GM12878 (cell line): ENCODE data around the gene PRAMEF26. TPM values are rescaled to one million over a fixed set of nuclear protein-coding genes. Genes with fewer than 3 reads are reported as not detected.
"Not testable (repeated sequence)": the region's sequence is repeated elsewhere in the genome, so short reads cannot be mapped to it uniquely, and the experiment has no call there.

Experiments used
- ATAC-seq: fragments of 200-7000 bp; cut with Tn5 transposase; 3 replicates; pipeline ENCODE4 v1.9.1; 2020; ENCODE audit warnings: mild to moderate bottlenecking, moderate library complexity
- Bru-seq: library from RNA; stranded (reverse); fragments of 400-500 nt; gene quantifications from one replicate; lab custom pipeline; 2021; lab: Mats Ljungman, UMichigan
- BruChase-seq, 2 experiments: library from RNA; stranded (reverse); fragments of 400-500 nt; gene quantifications; one replicate each; lab custom pipeline; 2021; lab: Mats Ljungman, UMichigan
- BruUV-seq: library from RNA; stranded (reverse); fragments of 400-500 nt; replicated peaks from 2 replicates; lab custom pipeline; 2021; lab: Mats Ljungman, UMichigan
- CTCF ChIA-PET: fragments of 300-600 bp; sonication (Branson Sonifier 250); formaldehyde crosslinking; extraction: SDS; loops from one replicate; lab custom pipeline; 2021; ENCODE audit warnings: inconsistent platforms; lab: Yijun Ruan, JAX
- POLR2A ChIA-PET: fragments of 350-600 bp; formaldehyde crosslinking; extraction: SDS; loops from one replicate; lab custom pipeline; 2021; ENCODE audit warnings: inconsistent platforms; lab: Charles Lee
- RAD21 ChIA-PET: fragments of 300-600 bp; sonication (Branson Sonifier 250); formaldehyde crosslinking; loops from one replicate; lab custom pipeline; 2023; ENCODE audit warnings: antibody characterized with exemption; ENCODE audit not compliant: unreplicated experiment; lab: Charles Lee
- SMC1A ChIA-PET: fragments of 300-600 bp; sonication (Branson Sonifier 250); formaldehyde crosslinking; loops from one replicate; lab custom pipeline; 2023; ENCODE audit not compliant: unreplicated experiment, uncharacterized antibody; lab: Charles Lee
- DNase-seq: peaks from one replicate; pipeline ENCODE4 v3.0.0-alpha.2; 2011; ENCODE audit warnings: low read depth, low spot score
- FAIRE-seq: peaks from 3 replicates; lab custom pipeline; 2011; peaks lifted over from hg19 to GRCh38; lab: Jason Lieb, UNC
- H2AFZ ChIP-seq: 2 replicates; pipeline ENCODE4 v1.6.0; 2011; ENCODE audit warnings: low read depth, low read length, control low read depth; ENCODE audit not compliant: control insufficient read depth
- H3K27ac ChIP-seq: 2 replicates; pipeline ENCODE4 v1.5.1; 2011; ENCODE audit warnings: control low read depth; ENCODE audit not compliant: control insufficient read depth, insufficient read depth
- H3K27me3 ChIP-seq, 2 experiments: replicated peaks in 1 of 2; 2 replicates each; pipeline versions ENCODE4 v1.6.0 to v1.6.1; 2011; ENCODE audit warnings: low read length in 1 of 2; ENCODE audit not compliant: control insufficient read depth in 2 of 2, insufficient read depth in 2 of 2
- H3K36me3 ChIP-seq, 2 experiments: 2 replicates each; pipeline ENCODE4 v1.5.1; 2011; ENCODE audit warnings: low read length in 1 of 2; ENCODE audit not compliant: control insufficient read depth in 2 of 2, insufficient read depth in 2 of 2
- H3K4me1 ChIP-seq: 2 replicates; pipeline ENCODE4 v1.6.1; 2011; ENCODE audit warnings: mild to moderate bottlenecking, low read length, moderate library complexity, mixed read lengths; ENCODE audit not compliant: control insufficient read depth, insufficient read depth
- H3K4me2 ChIP-seq: 2 replicates; pipeline ENCODE4 v1.6.0; 2011; ENCODE audit warnings: control low read depth; ENCODE audit not compliant: control insufficient read depth, insufficient read depth
- H3K4me3 ChIP-seq: fragments of 200-600 bp; sonication (generic); 2 replicates; pipeline ENCODE4 v1.5.1; 2016
- H3K79me2 ChIP-seq: 2 replicates; pipeline ENCODE4 v1.6.0; 2011; ENCODE audit warnings: low read length; ENCODE audit not compliant: control insufficient read depth, insufficient read depth
- H3K9ac ChIP-seq: 2 replicates; pipeline ENCODE4 v1.8.0; 2011; ENCODE audit warnings: low read length, control low read depth, mixed read lengths; ENCODE audit not compliant: control insufficient read depth, insufficient read depth
- H3K9me3 ChIP-seq: replicated peaks from 3 replicates; pipeline ENCODE4 v1.5.1; 2011; ENCODE audit warnings: mild to moderate bottlenecking, low read length; ENCODE audit not compliant: control insufficient read depth, insufficient read depth
- H4K20me1 ChIP-seq: 2 replicates; pipeline ENCODE4 v1.6.0; 2011; ENCODE audit not compliant: control insufficient read depth, insufficient read depth
- WGBS: methylation state at CpG from one replicate; pipeline ENCODE4 v1.1.6; 2016; ENCODE audit warnings: low lambda C conversion rate; ENCODE audit not compliant: insufficient replicate concordance, insufficient coverage; ENCODE audit errors: missing lambda C conversion rate; 5-methylcytosine and 5-hydroxymethylcytosine counted together
- in situ Hi-C: fragments of 300-500 bp; cut with MboI; formaldehyde crosslinking; loops from 9 replicates; pipeline ENCODE4 v1.14.3; 2018; ENCODE audit warnings: mixed read lengths
- intact Hi-C: fragments of 100-400 bp; cut with micrococcal nuclease; formaldehyde crosslinking; loops from one replicate; pipeline ENCODE4 v1.14.2; 2022; ENCODE audit not compliant: unreplicated experiment
- long read RNA-seq, 2 experiments: library from polyadenylated mRNA; unstranded; transcript quantifications; one replicate each; pipeline ENCODE4 v2.0.0, GENCODE V29; 2019 to 2020
- polyA minus RNA-seq, 3 experiments: library from RNA; depleted of rRNA, polyadenylated mRNA; stranded (reverse); fragments of >200 nt; gene quantifications; 2 replicates each; pipeline ENCODE4 v1.2.3, GENCODE V29; 2011
- polyA plus RNA-seq, 11 experiments: library from polyadenylated mRNA; depleted of rRNA in 4 of 11; unstranded in 6 of 11; stranded (reverse) in 5 of 11; fragments of >200 nt; fragmentation: Nextera tagmentation in 4 of 11; fragmentation: Illumina TruSeq in 1 of 11; extraction: Ambion mirVana in 4 of 11; extraction: Trizol in 1 of 11; gene quantifications; 1 replicate in 1 of 11; 2 replicates in 10 of 11; pipeline versions ENCODE4 v1.2.1 to v1.2.3, GENCODE V29; 2011 to 2016; ENCODE audit warnings: inconsistent platforms in 2 of 11, missing spikeins in 2 of 11, low read depth in 1 of 11
- total RNA-seq, 4 experiments: library from RNA; depleted of rRNA in 3 of 4; stranded (reverse); fragments of >200 nt in 3 of 4; fragmentation: Illumina TruSeq in 1 of 4; extraction: Trizol in 1 of 4; gene quantifications; 2 replicates each; pipeline versions ENCODE4 v1.2.1 to v1.2.3, GENCODE V29; 2013 to 2021

Gene PRAMEF26
- total RNA-seq (2013; cell fraction: nucleolus; rRNA removed), result not detected in 2 replicates
- total RNA-seq (2014; rRNA removed) (not detected in 2 replicates), total RNA-seq (2014; rRNA removed; fragmentation: Illumina TruSeq; extraction: Trizol) (not detected in 2 replicates), total RNA-seq (2021) (not detected in 2 replicates), polyA plus RNA-seq (2011; rRNA removed) (not detected in 2 replicates), polyA plus RNA-seq (2014; fragmentation: Illumina TruSeq; extraction: Trizol) (not detected in 2 replicates), polyA plus RNA-seq (2014; fragmentation: Nextera tagmentation; extraction: Ambion mirVana) (not detected), polyA plus RNA-seq (2014; rRNA removed) (not detected in 2 replicates), polyA plus RNA-seq (2016; fragmentation: Nextera tagmentation; extraction: Ambion mirVana) (not detected), polyA minus RNA-seq (2011; rRNA and poly(A)+ RNA removed) (not detected in 2 replicates), Bru-seq, nascent RNA (not detected), BruChase-seq, experiment 1, labeled RNA remaining after a 6-hour chase (not detected), BruChase-seq, experiment 2, labeled RNA remaining after a 2-hour chase (not detected)
- polyA plus RNA-seq (2011; ENCODE audit: low read depth), result not detected
- polyA plus RNA-seq (2011; cell fraction: cytosol; rRNA removed), result not detected in 2 replicates
- not detected in 2 replicates for polyA plus RNA-seq (2011; cell fraction: nucleus; rRNA removed)
- not detected in 2 replicates for polyA plus RNA-seq (2012)
- polyA minus RNA-seq (2011; cell fraction: cytosol; rRNA and poly(A)+ RNA removed), result not detected in 2 replicates
- not detected in 2 replicates for polyA minus RNA-seq (2011; cell fraction: nucleus; rRNA and poly(A)+ RNA removed)
- long read RNA-seq, experiment 1, result 0 reads
- long read RNA-seq, experiment 2, result 0 reads

DNA sequence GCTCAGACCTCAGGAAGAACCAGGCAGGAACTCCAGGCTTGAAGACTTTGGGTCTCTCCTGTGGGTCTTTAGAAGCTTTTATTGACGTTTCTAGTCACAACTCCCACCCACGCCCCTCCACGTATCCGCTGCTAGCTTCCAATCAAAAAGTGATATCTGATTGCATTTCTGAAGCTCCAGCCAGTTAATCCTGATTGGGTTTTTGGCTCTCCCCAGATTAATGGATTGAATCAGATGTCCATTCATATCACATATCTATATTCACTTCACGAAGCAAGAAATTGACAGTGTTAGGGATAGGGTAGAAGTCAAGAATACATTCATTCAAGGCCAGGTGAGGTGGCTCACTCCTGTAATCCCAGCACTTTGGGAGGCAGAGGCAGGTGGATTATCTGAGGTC is at the start of gene PRAMEF26:
TSS of gene PRAMEF26 (minus strand) at position 101 of the 400 bp plus-strand sequence. CDS start 2,914 bp downstream, outside the sequence.
- H3K27me3 ChIP-seq, BruUV-seq, H3K36me3 ChIP-seq, RAD21 ChIA-PET, H3K79me2 ChIP-seq, SMC1A ChIA-PET, in situ Hi-C loops, CTCF ChIA-PET, H3K9ac ChIP-seq, H3K4me1 ChIP-seq, H3K27ac ChIP-seq, H3K9me3 ChIP-seq, H3K4me3 ChIP-seq, ATAC-seq, FAIRE-seq, H3K4me2 ChIP-seq, H2AFZ ChIP-seq, H4K20me1 ChIP-seq, DNase-seq, intact Hi-C loops, POLR2A ChIA-PET: not testable (repeated sequence)
- WGBS, result 0% methylated on average over 1 of the region's 5 CpGs

DNA sequence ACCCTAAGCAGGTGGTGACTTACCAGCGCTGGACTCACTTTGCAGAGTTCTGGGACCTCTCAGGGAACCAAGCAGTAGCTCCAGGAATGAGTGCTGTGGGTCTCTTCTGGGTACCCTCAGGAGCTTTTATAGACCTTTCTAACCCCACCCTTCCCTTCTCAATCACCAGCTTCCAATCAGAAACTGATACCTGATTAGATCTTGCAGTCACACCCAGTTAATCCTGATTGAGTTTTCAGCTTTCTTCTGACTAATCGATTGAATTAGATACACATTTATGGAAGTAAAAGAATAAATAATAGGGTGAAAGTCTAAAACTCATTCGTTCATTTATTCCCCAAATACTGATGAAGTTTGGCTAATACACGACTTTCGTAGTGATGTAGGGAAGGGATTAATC is 45.5 kb upstream of the PRAMEF26 start, which contains the start of gene PRAMEF13:
TSS of gene PRAMEF13 (minus strand) at position 101 of the 400 bp plus-strand sequence. CDS start 1,820 bp downstream, outside the sequence.
- FAIRE-seq, ATAC-seq, H3K4me1 ChIP-seq, H3K4me2 ChIP-seq, H3K36me3 ChIP-seq, H2AFZ ChIP-seq, H3K9me3 ChIP-seq, H3K4me3 ChIP-seq, BruUV-seq, H3K9ac ChIP-seq, CTCF ChIA-PET, H3K79me2 ChIP-seq, POLR2A ChIA-PET, H3K27me3 ChIP-seq, intact Hi-C loops, DNase-seq, in situ Hi-C loops, H4K20me1 ChIP-seq, H3K27ac ChIP-seq, RAD21 ChIA-PET, SMC1A ChIA-PET: not testable (repeated sequence)
- no CpG with 5 or more reads among the region's 5 CpGs for WGBS

DNA sequence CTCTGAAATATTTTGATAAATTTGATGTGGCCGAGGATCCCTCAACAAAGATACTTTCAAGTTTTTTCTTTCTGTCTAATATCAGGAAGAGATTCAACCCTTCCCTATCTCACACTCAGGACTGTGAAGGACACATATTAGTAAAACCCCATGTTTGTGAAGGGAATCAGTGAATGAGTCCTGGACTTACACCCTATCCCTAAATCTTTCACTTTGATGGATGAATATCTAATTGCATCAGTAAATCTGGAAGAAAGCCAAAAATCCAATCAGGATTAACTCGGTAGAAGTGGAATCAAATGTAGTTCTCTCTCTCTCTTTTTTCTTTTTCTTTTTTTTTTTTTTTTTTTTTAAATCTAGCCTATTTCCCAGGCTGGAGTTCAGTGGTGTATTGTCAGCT is 15.7 kb upstream of the PRAMEF26 start, which contains the start of gene PRAMEF9:
TSS of gene PRAMEF9 (plus strand) at position 301 of the 400 bp plus-strand sequence. CDS start 3,433 bp downstream, outside the sequence.
- H3K9me3 ChIP-seq, H2AFZ ChIP-seq, H3K9ac ChIP-seq, CTCF ChIA-PET, BruUV-seq, H3K27me3 ChIP-seq, in situ Hi-C loops, RAD21 ChIA-PET, POLR2A ChIA-PET, H3K4me3 ChIP-seq, SMC1A ChIA-PET, H3K27ac ChIP-seq, H3K79me2 ChIP-seq, FAIRE-seq, H4K20me1 ChIP-seq, DNase-seq, H3K36me3 ChIP-seq, H3K4me1 ChIP-seq, H3K4me2 ChIP-seq, ATAC-seq, intact Hi-C loops: not testable (repeated sequence)
- WGBS, result 23% methylated on average over 2 of the region's 2 CpGs
